ENCODE data around the gene COL24A1. TPM values are rescaled to one million over a fixed set of nuclear protein-coding genes. Genes with fewer than 3 reads are reported as not detected.

The COL24A1 gene
- total RNA-seq, 6 donors from 2014 or later: 0.30 to 2.1 (median 0.68) TPM

DNA sequence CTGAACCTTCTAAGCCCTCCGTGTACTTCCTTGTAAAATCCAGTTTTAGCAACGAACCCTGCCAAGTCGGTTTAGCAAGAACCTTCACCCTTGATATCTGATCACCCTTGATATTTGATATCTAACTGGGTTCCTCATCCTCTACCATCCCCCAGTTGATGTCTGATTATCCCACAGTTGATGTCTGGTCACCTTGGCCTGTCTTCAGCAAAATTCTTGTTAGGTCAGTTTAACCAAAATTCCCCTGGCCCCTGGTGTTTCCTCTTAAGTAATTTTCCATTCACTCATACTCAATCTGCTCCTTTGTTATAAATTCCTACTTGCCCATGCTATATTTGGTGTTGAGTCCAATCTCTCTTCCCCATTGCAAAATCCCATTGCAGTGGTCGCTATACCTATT lies 333.9 kb downstream of the COL24A1 start:
- no peaks in the 10 kb centered on the region for H3K9me3 ChIP-seq
- WGBS, 2 donors: 78 to 86% methylated on average over 4 of the region's 4 CpGs
- ATAC-seq (ENCODE audit: low FRiP score in 2 of 2) (peak in 1 of 2 donors; percentile 41), DNase-seq (no peak)
- no peak for TF ChIP-seq EP300 (IDR thresholded peaks at IDR 0.05)
- TF ChIP-seq, protein P1, sequence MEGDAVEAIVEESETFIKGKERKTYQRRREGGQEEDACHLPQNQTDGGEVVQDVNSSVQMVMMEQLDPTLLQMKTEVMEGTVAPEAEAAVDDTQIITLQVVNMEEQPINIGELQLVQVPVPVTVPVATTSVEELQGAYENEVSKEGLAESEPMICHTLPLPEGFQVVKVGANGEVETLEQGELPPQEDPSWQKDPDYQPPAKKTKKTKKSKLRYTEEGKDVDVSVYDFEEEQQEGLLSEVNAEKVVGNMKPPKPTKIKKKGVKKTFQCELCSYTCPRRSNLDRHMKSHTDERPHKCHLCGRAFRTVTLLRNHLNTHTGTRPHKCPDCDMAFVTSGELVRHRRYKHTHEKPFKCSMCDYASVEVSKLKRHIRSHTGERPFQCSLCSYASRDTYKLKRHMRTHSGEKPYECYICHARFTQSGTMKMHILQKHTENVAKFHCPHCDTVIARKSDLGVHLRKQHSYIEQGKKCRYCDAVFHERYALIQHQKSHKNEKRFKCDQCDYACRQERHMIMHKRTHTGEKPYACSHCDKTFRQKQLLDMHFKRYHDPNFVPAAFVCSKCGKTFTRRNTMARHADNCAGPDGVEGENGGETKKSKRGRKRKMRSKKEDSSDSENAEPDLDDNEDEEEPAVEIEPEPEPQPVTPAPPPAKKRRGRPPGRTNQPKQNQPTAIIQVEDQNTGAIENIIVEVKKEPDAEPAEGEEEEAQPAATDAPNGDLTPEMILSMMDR (IDR thresholded peaks at IDR 0.05): no peak
- TF ChIP-seq POLR2A (IDR thresholded peaks at IDR 0.05): no peak
- no peak for TF ChIP-seq POLR2AphosphoS5 (IDR thresholded peaks at IDR 0.05)
- H3K27me3 ChIP-seq: no peaks in the 10 kb centered on the region
- H3K4me3 ChIP-seq: no peak overlapping the region
- H3K27ac ChIP-seq: no peak overlapping the region
- H3K36me3 ChIP-seq: no peaks in the 10 kb centered on the region
- no peaks in the 10 kb centered on the region for H3K4me1 ChIP-seq

DNA sequence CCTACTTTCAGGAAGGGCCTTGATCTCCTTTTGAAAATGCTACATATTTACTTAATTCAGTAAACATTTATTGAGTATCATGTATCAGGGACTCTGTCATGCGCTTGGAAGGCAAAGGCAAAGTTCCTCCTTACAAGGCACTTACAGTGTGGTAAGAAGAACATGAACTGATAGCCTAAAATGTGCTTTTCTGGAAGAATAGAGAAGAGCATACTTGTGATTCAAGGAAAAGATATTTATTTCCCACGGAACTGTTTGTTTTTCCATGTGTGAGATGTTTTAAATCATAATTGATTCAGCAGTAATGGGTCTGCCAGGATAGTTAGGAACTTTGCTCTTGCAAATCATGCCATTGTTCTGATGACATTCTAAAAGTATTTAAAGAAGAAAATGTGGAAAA lies 338.2 kb downstream of the COL24A1 start:
- DNase-seq: no peak
- H3K27ac ChIP-seq: no peak overlapping the region
- no peak overlapping the region for H3K4me3 ChIP-seq
- TF ChIP-seq EP300 (IDR thresholded peaks at IDR 0.05) (no peak), POLR2A (IDR thresholded peaks at IDR 0.05) (no peak), POLR2AphosphoS5 (IDR thresholded peaks at IDR 0.05) (no peak)
- TF ChIP-seq, protein P1 (IDR thresholded peaks at IDR 0.05): no peak
- no peaks in the 10 kb centered on the region for H3K27me3 ChIP-seq
- no peaks in the 10 kb centered on the region for H3K36me3 ChIP-seq
- no peaks in the 10 kb centered on the region for H3K4me1 ChIP-seq
- ATAC-seq (ENCODE audit: low FRiP score in 2 of 2): no peak
- H3K9me3 ChIP-seq: no peaks in the 10 kb centered on the region
- 44 to 54% methylated on average over 2 of the region's 2 CpGs for WGBS, 2 donors

DNA sequence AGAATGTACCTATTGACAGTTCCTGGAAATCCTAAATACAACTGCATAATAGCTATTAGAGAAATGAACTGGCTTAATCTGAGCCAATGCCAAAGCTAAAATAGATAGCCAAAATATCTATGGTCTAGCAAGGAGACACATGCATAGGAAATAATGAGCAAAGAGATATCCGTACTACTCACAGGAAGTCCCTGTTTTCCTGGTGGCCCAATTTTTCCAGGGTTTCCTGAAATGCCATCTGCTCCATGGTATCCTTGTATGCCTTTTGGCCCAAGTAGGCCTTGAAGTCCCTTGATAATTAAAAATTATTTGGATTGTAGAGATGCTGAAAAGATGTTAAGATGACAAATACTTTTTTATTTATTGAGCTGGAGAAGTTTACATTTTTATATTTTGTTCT lies 340.0 kb downstream of the COL24A1 start:
- no peak for DNase-seq
- 53 to 76% methylated on average over 1 of the region's 1 CpG for WGBS, 2 donors
- no peaks in the 10 kb centered on the region for H3K4me1 ChIP-seq
- no peak for ATAC-seq (ENCODE audit: low FRiP score in 2 of 2)
- H3K36me3 ChIP-seq: no peaks in the 10 kb centered on the region
- H3K9me3 ChIP-seq: no peaks in the 10 kb centered on the region
- H3K4me3 ChIP-seq: no peak overlapping the region
- H3K27ac ChIP-seq: no peak overlapping the region
- no peaks in the 10 kb centered on the region for H3K27me3 ChIP-seq
- TF ChIP-seq POLR2A (IDR thresholded peaks at IDR 0.05) (no peak), POLR2AphosphoS5 (IDR thresholded peaks at IDR 0.05) (no peak), EP300 (IDR thresholded peaks at IDR 0.05) (no peak)
- TF ChIP-seq, protein P1 (IDR thresholded peaks at IDR 0.05): no peak

DNA sequence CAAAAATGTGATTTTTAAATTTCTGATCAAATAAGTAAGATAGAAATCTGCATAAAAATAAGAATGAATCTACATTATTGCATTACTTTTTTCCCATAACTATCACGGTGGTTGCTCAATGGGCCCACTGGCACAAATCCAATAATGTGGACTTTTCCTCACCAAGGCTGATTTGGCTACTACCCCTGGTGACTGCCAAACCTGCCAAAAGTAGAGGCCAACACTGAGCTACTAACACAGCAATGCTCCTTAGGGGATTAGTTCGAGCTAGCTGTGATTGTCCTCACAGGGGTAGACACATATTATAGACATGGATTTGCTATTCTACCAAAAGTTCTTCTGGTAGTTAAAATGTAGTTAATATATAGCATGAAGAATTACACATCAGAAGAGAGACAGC lies 340.7 kb downstream of the COL24A1 start:
- 69 to 77% methylated on average over 2 of the region's 2 CpGs for WGBS, 2 donors
- Histone ChIP-seq H3K4me1 (no peaks in the 10 kb centered on the region), H3K27ac (no peak overlapping the region), H3K36me3 (no peaks in the 10 kb centered on the region), H3K27me3 (no peaks in the 10 kb centered on the region), H3K4me3 (no peak overlapping the region), H3K9me3 (no peaks in the 10 kb centered on the region)
- ATAC-seq (ENCODE audit: low FRiP score in 2 of 2): no peak
- no peak for DNase-seq
- TF ChIP-seq EP300 (IDR thresholded peaks at IDR 0.05) (no peak), POLR2A (IDR thresholded peaks at IDR 0.05) (no peak), POLR2AphosphoS5 (IDR thresholded peaks at IDR 0.05) (no peak)
- TF ChIP-seq, protein P1 (IDR thresholded peaks at IDR 0.05): no peak

DNA sequence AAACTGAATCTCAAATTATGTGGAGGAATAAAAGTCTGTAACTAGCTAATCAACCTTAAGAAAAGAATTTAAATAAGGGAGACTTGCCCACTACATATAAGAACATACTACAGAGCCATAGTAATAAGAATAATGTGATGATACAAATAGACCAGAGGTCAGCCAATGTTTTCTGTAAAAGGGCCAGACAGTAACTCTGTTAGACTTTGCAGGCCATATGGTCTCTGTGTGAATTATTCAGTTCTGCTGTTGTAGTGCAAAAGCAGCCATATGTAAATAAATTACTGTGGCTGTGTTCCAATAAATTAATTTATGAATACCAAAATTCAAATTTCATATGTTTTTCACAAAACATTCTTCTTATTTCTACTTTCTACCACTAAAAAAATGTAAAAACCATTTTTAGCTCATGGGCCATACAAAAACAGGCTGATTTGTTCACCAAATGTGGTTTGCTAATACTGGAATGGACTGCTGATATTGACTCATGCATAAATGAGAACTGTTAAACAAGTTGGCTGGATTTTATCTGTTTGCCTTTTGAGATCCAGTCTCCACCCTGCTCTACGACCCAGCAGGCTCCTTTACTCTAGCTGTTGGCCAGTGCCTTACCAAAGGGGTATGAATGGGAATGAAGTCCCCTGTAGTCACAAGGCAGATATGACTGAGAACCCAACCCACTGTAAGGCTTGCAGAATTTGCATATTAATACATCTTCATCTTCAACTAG lies 350.2 kb downstream of the COL24A1 start:
- H3K4me3 ChIP-seq: no peak overlapping the region

More for the DNA sequence above, 350.2 kb downstream of the COL24A1 start:
- Histone ChIP-seq H3K27ac (no peak overlapping the region), H3K27me3 (no peaks in the 10 kb centered on the region), H3K36me3 (no peaks in the 10 kb centered on the region), H3K9me3 (peaks cover 0 to 9% (median 0%) of the 10 kb centered on the region in 4 donors), H3K4me1 (no peaks in the 10 kb centered on the region)
- no peak for TF ChIP-seq EP300 (IDR thresholded peaks at IDR 0.05)
- TF ChIP-seq POLR2A (IDR thresholded peaks at IDR 0.05): no peak
- TF ChIP-seq, protein P1 (IDR thresholded peaks at IDR 0.05): no peak
- TF ChIP-seq POLR2AphosphoS5 (IDR thresholded peaks at IDR 0.05): no peak
- ATAC-seq (ENCODE audit: low FRiP score in 2 of 2) (no peak), DNase-seq (no peak)
- WGBS, 2 donors: 41 to 52% methylated on average over 1 of the region's 1 CpG

All from upper lobe of left lung (tissue), 6 donors.